Muscle layer of duodenum (tissue), 2 donors: Measurements from ENCODE around the gene AHRR.
"Not testable (repeated sequence)": the region's sequence is repeated elsewhere in the genome, so short reads cannot be mapped to it uniquely, and the experiment has no call there.

Experiments
- H3K27ac ChIP-seq: one replicate; pipeline ENCODE4 v1.7.0; 2013; ENCODE audit warnings: mild to moderate bottlenecking, low read length
- H3K27me3 ChIP-seq: one replicate; pipeline ENCODE4 v1.7.0; 2013; ENCODE audit warnings: low read depth, mild to moderate bottlenecking, control low read depth, low read length
- H3K36me3 ChIP-seq, 2 donors: one replicate each; pipeline ENCODE4 v1.7.0; 2013; ENCODE audit warnings: low read length in 2 of 2, control low read depth in 1 of 2, mild to moderate bottlenecking in 1 of 2; ENCODE audit not compliant: insufficient read depth in 2 of 2, control insufficient read depth in 1 of 2
- H3K4me1 ChIP-seq, 2 donors: one replicate each; pipeline ENCODE4 v1.7.0; 2013; ENCODE audit warnings: low read length in 2 of 2, mild to moderate bottlenecking in 2 of 2, control low read depth in 1 of 2, moderate library complexity in 1 of 2; ENCODE audit not compliant: insufficient read depth in 2 of 2, control insufficient read depth in 1 of 2
- H3K4me3 ChIP-seq, 2 donors: one replicate each; pipeline ENCODE4 v1.7.0; 2013; ENCODE audit warnings: low read length in 2 of 2, low read depth in 1 of 2, mild to moderate bottlenecking in 1 of 2
- H3K9me3 ChIP-seq, 2 donors: one replicate each; pipeline ENCODE4 v1.7.0; 2013; ENCODE audit warnings: low read length in 2 of 2, control low read depth in 1 of 2, mild to moderate bottlenecking in 1 of 2; ENCODE audit not compliant: control insufficient read depth in 1 of 2
- donor health status: healthy.

Gene AHRR

GRCh38 chr5:399296-400281, 78.1 kb downstream of the AHRR start:
- H3K9me3 ChIP-seq: no peaks in the 10 kb centered on the region
- no peaks in the 10 kb centered on the region for H3K27me3 ChIP-seq
- H3K4me3 ChIP-seq: peak overlapping the region; percentile 12 to 48
- peaks cover 0 to 3% of the 10 kb centered on the region in 2 donors for H3K36me3 ChIP-seq
- peak overlapping the region; percentile 49 for H3K27ac ChIP-seq
- H3K4me1 ChIP-seq: no peaks in the 10 kb centered on the region

GRCh38 chr5:400282-401145, 79.0 kb downstream of the AHRR start:
- Histone ChIP-seq H3K27me3 (no peaks in the 10 kb centered on the region), H3K36me3 (peaks cover 0 to 3% of the 10 kb centered on the region in 2 donors), H3K4me1 (no peaks in the 10 kb centered on the region), H3K9me3 (no peaks in the 10 kb centered on the region), H3K4me3 (peak overlapping the region; percentile 12 to 48), H3K27ac (peak overlapping the region; percentile 49)

- no peak overlapping the region for H3K27ac ChIP-seq
- no peaks in the 10 kb centered on the region for H3K9me3 ChIP-seq
- H3K27me3 ChIP-seq: no peaks in the 10 kb centered on the region
- H3K4me3 ChIP-seq: no peak overlapping the region
- peaks cover 0 to 3% of the 10 kb centered on the region in 2 donors for H3K36me3 ChIP-seq
- no peaks in the 10 kb centered on the region for H3K4me1 ChIP-seq
Measured at GRCh38 chr5:401146-402034, 79.9 kb downstream of the AHRR start.

- not testable (repeated sequence) for H3K27me3 ChIP-seq, H3K9me3 ChIP-seq, H3K36me3 ChIP-seq, H3K27ac ChIP-seq, H3K4me1 ChIP-seq, H3K4me3 ChIP-seq
Measured at GRCh38 chr5:402219-402614, 80.7 kb downstream of the AHRR start.

- Histone ChIP-seq H3K9me3 (no peaks in the 10 kb centered on the region), H3K27ac (no peak overlapping the region), H3K4me3 (no peak overlapping the region), H3K36me3 (peaks cover 0 to 3% of the 10 kb centered on the region in 2 donors), H3K27me3 (no peaks in the 10 kb centered on the region), H3K4me1 (no peaks in the 10 kb centered on the region)
Measured at GRCh38 chr5:402615-403359, 81.3 kb downstream of the AHRR start.

GRCh38 chr5:403995-404394, 82.5 kb downstream of the AHRR start:
- no peaks in the 10 kb centered on the region for H3K9me3 ChIP-seq
- H3K27me3 ChIP-seq: no peaks in the 10 kb centered on the region
- H3K27ac ChIP-seq: no peak overlapping the region
- peaks cover 0 to 3% of the 10 kb centered on the region in 2 donors for H3K36me3 ChIP-seq
- no peaks in the 10 kb centered on the region for H3K4me1 ChIP-seq
- H3K4me3 ChIP-seq: no peak overlapping the region

- Histone ChIP-seq H3K4me1 (no peaks in the 10 kb centered on the region), H3K27ac (no peak overlapping the region), H3K27me3 (no peaks in the 10 kb centered on the region), H3K9me3 (no peaks in the 10 kb centered on the region), H3K4me3 (no peak overlapping the region), H3K36me3 (peaks cover 0 to 3% of the 10 kb centered on the region in 2 donors)
Measured at GRCh38 chr5:404666-405241, 83.2 kb downstream of the AHRR start.

- Histone ChIP-seq H3K27ac (no peak overlapping the region), H3K36me3 (no peaks in the 10 kb centered on the region), H3K4me3 (no peak overlapping the region), H3K9me3 (no peaks in the 10 kb centered on the region), H3K4me1 (no peaks in the 10 kb centered on the region), H3K27me3 (no peaks in the 10 kb centered on the region)
Measured at GRCh38 chr5:405421-405820, 83.9 kb downstream of the AHRR start.

GRCh38 chr5:406041-406440, 84.5 kb downstream of the AHRR start:
- H3K9me3 ChIP-seq: no peaks in the 10 kb centered on the region
- H3K27me3 ChIP-seq: no peaks in the 10 kb centered on the region
- H3K4me1 ChIP-seq: no peaks in the 10 kb centered on the region
- H3K4me3 ChIP-seq: no peak overlapping the region
- H3K36me3 ChIP-seq: no peaks in the 10 kb centered on the region
- H3K27ac ChIP-seq: no peak overlapping the region

GRCh38 chr5:407051-407450, 85.5 kb downstream of the AHRR start:
- no peaks in the 10 kb centered on the region for H3K27me3 ChIP-seq
- H3K9me3 ChIP-seq: no peaks in the 10 kb centered on the region
- H3K27ac ChIP-seq: no peak overlapping the region
- no peaks in the 10 kb centered on the region for H3K36me3 ChIP-seq
- H3K4me3 ChIP-seq: no peak overlapping the region
- no peaks in the 10 kb centered on the region for H3K4me1 ChIP-seq
